VCaP (cell line): ENCODE data around the gene C6orf118.

Experiments
- H3K27ac ChIP-seq: fragments of 450-650 bp; 2 replicates; pipeline ENCODE4 v1.5.1; 2017
- CTCF ChIP-seq: fragments of 450-650 bp; conservative IDR thresholded peaks from 2 replicates; pipeline ENCODE4 v1.5.1; 2017; ENCODE audit warnings: mild to moderate bottlenecking, moderate library complexity

C6orf118 gene

GRCh38 chr6:165308926-165309731 lies at the start of gene C6orf118:
Gene C6orf118 (minus strand): TSS chr6:165309605. CDS start chr6:165309586, 19 bp downstream.
- peak within 1 kb of the TSS; percentile 47 for H3K27ac ChIP-seq
- no peak for TF ChIP-seq CTCF

GRCh38 chr6:165345700-165346099 lies 36.3 kb upstream of the C6orf118 start:
- TF ChIP-seq CTCF = no peak

GRCh38 chr6:165340532-165340931 lies 31.1 kb upstream of the C6orf118 start:
- no peak overlapping the region for H3K27ac ChIP-seq
- TF ChIP-seq CTCF = no peak

More at GRCh38 chr6:165345700-165346099, 36.3 kb upstream of the C6orf118 start:
- no peak overlapping the region for H3K27ac ChIP-seq

- no peak for TF ChIP-seq CTCF
Observed at GRCh38 chr6:165325609-165326008, 16.2 kb upstream of the C6orf118 start.

GRCh38 chr6:165321555-165322145 lies 12.2 kb upstream of the C6orf118 start:
- H3K27ac ChIP-seq = 0 out of 2 replicates have a peak overlapping the region, but pooled peaks have one; percentile 14
- no peak for TF ChIP-seq CTCF

More at GRCh38 chr6:165325609-165326008, 16.2 kb upstream of the C6orf118 start:
- no peak overlapping the region for H3K27ac ChIP-seq

- H3K27ac ChIP-seq = no peak overlapping the region
- TF ChIP-seq CTCF = no peak
Observed at GRCh38 chr6:165321150-165321549, 11.7 kb upstream of the C6orf118 start.

GRCh38 chr6:165317723-165318122 lies 8.3 kb upstream of the C6orf118 start:
- H3K27ac ChIP-seq = no peak overlapping the region
- no peak for TF ChIP-seq CTCF
